IPS-11a (cell line): ENCODE data around the gene ZBTB12.
"Not testable (repeated sequence)": the region's sequence is repeated elsewhere in the genome, so short reads cannot be mapped to it uniquely, and the experiment has no call there.

Source experiments
- H3K4me3 ChIP-seq: one replicate; pipeline ENCODE4 v1.5.1; 2013; ENCODE audit warnings: low read depth, low read length, control low read depth

Gene ZBTB12

DNA sequence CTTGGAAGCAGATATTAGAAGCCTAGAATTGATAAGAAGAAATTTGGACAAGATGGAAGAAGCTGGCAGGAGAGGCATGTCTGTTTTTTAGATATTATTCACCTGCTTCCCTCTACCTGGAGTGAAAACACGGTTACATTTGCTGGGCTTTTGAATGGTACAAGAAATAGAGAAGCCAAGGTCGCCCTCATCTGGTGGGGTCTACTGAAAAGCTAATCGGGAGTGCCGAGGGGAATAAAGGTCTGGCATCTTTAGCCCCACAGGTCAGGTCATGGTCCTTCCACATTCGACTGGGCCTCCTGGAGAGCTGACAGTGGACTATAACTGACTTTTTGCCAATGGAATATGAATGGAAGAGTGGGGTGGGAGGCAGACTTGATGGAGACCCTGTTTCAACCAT lies 21.1 kb upstream of the ZBTB12 start:
- no peak overlapping the region for H3K4me3 ChIP-seq

DNA sequence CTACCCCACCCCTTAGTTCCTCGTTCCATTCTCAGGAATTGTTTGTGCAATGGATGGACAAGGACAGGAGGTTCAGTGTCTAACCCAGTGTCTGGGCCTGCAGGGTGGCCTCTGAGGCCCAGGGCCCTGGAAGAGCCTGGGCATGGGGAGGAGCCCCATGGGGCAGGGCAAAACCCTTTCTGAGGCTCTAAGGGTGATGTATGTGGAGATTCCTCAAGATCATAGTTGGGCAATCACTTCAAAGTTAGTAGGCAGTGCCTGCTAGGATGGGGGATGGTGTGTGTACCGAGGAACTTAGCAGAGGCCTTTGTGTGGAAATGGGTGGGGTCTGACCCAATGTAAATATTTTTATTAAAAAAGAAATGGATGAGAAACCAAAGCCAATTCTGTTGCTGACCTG lies 18.9 kb upstream of the ZBTB12 start:
- H3K4me3 ChIP-seq, result no peak overlapping the region

DNA sequence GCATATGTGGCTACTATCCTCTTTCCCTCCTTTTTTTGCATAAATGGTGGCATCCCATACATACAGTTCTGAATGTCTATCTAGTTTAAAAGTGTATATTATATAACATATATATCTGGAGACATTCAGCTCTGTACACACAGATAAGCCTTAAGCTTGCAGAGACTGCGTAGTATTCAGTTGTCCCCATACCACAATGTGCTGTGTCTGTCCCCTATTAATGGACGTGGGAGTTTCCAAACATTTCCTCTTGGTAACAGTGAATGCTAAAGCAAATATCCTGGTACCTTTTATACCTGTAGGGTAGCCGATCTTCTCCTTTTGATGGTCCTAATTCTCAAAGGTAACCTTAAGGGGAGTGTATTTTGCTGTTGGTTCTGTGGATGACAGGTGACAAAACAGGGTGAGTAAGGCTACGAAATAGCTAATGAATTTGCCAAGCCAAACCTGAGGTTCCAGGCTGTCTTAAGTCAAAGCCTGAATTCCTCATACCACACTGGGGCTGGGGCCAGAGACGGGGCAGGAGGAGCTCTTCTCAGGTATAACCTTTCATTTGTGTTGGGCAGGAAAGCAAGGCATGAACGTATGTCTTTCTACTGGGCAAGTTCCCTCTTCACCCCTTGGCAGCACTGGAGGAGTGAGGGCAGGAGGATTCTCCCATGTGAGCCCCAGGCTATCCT lies 17.9 kb upstream of the ZBTB12 start:
- no peak overlapping the region for H3K4me3 ChIP-seq

DNA sequence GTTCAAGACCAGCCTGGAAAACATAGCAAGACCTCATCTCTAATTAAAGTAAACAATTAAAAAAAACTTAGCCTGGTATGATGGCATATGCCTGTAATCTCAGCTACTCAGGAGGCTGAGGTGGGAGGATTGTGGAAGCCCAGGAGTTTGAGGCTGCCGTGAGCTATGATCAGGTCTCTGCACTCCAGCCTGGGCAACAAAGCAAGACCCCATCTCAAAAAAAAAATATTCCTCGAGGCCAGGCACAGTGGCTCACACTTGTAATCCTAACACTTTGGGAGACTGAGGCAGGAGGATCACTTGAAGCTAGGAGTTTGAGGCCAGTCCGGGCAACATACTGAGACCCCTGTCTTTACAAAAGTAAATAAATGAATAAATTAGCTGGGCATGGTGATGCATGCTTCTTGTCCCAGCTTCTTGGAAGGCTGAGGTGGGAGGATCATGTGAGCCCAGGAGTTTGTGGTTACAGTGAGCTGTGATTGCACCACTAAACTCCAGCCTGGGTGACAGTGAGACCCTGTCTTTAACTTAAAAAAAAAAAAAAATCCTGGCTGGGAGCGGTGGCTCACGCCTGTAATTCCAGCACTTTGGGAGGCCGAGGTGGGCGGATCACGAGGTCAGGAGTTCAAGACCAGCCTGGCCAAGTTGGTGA lies 16.3 kb upstream of the ZBTB12 start:
- no peak overlapping the region for H3K4me3 ChIP-seq

DNA sequence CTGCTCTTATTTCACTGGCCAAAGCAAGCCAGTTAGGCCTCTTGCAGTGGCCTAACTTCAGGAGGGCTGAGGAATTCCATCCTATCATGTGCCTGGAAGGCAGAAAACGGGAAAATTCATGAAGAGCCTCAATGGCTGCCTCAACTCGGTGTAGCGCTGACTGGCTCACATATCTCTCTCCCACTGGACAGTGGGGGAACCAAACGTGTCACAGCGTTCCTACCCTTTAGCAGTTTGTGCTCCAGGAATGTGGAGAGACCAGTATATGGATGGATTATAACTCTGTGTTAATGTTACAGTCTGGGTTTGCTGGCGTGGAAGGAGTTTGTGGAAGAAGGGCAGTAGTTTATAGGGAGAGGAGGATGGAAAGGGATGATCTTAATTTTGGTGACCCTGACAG lies 13.9 kb upstream of the ZBTB12 start:
- no peak overlapping the region for H3K4me3 ChIP-seq

DNA sequence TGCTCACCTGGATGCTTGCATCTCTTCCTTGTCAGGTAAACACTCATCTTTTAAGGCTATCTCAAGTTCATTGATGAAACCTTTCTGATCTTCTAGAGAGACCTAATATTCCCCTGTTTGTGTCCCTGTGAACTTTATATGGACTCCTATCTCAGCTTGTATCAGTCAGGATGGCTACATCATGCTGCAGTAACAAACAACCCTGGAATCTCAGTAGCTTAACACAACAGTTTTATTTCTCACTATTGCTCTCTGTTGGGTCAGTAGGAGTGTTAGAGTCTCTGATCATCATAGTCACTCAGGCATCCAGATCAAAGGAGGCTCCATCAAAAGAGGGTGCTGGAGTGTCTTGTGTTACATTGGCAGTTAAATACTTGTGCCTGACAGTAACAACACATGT lies 13.5 kb upstream of the ZBTB12 start:
- no peak overlapping the region for H3K4me3 ChIP-seq

DNA sequence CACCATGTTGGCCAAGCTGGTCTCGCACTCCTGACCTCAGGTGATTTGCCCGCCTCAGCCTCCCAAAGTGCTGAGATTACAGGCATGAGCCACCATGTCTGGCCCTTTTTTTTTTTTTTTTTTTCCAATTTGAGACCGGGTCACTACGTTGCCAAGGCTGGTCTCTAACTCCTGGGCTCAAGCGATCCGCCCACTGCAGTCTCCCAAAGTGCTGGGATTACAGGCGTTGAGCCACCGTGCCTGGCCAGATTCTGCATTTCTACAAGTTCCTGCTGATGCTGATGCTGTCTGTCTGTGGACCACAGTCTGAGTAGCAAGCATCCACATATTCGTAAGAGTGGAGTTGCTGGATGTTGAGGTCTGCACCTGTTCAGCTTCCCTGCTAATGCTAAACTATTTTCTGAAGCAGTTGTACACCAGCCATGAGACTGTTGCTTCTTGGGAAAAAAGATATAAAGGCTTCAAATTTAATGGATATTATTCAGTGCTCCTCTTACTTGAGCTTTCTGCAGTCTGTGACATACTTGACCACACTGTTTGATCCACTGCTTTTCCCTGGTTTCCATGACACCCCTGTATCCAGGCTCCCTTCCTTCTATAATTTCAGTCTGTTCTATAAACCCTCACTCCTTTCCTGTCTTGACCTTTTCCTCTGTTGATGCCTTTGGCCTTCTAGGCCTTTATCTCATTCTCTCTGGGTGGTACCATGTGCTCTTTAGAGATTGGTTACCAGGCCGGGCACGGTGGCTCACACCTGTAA lies 10.1 kb upstream of the ZBTB12 start:
- H3K4me3 ChIP-seq, result no peak overlapping the region

DNA sequence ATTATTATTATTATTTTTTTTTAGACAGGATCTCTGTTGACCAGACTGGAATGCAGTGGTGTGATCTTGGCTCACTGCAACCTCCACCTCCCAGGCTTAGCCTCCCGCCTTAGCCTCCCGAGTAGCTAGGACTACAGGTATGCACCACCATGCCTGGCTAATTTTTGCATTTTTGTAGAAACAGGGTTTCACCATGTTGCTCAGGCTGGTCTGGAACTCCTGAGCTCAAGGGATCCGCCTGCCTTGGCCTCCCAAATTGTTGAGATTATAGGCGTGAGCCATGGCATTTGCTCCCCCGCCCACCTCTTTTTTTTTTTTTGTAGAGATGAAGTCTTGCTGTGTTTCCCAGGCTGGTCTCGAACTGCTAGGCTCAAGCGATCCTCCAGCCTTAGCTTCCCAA lies 7.4 kb upstream of the ZBTB12 start:
- not testable (repeated sequence) for H3K4me3 ChIP-seq

DNA sequence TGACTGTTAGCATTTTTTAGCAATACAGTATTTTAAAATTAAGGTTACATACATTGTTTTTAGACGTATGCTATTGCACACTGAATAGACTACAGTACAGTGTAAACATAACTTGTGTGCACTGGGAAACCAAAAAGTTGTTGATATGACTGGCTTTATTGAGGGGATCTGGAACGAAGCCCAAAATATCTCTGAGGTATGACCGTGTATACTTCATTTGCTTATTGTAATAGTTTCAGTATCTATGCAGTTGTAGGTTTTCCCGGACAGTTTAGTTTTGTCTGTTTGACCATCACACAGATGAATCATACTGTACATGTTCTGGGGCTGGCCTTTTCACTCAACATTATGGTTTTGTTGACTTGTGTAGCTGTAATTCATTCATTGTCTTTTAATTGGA lies 6.9 kb upstream of the ZBTB12 start:
- no peak overlapping the region for H3K4me3 ChIP-seq

DNA sequence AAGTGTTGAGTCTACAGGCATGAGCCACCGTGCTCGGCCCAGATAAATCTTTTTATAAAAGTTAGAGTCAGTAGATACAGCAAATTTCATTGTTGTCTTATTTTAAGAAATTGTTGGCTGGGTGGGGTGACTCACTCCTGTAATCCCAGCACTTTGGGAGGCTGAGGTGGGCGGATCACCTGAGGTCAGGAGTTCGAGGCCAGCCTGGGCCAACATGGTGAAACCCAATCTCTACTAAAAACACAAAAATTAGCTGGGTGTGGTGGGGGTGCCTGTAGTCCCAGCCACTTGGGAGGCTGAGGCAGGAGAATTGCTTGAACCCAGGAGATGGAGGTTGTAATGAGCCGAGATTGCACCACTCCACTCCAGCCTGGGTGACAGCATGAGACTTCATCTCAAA lies 6.4 kb upstream of the ZBTB12 start:
- H3K4me3 ChIP-seq, result not testable (repeated sequence)

DNA sequence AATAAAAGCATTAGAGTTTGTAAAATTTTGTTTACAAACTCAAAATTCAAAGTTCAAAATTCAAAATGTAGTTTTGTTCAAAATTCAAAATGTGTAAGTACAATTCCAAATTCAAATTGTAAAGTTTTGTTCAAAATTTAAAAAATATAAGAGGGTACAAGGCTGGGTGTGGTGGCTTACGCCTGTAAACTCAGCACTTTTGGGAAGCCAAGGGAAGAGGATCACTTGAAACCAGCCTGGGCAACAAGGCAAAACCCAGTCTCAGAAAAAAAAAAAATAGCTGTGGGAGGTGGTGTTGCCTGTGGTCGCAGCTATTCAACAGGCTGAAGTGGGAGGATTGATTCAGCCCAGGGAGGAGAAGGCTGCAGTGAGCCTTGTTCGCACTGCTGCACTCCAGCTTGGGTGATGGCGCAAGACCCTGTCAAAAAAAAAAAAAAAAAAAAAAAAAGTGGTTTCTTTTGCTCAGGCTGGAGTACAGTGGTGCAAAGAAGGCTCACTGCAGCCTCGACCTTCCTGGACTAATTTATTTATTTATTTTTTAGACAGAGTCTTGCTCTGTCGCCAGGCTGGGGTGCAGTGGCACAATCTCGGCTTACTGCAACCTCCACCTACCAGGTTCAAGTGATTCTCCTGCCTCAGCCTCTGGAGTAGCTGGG lies 5.4 kb upstream of the ZBTB12 start:
- H3K4me3 ChIP-seq, result no peak overlapping the region

DNA sequence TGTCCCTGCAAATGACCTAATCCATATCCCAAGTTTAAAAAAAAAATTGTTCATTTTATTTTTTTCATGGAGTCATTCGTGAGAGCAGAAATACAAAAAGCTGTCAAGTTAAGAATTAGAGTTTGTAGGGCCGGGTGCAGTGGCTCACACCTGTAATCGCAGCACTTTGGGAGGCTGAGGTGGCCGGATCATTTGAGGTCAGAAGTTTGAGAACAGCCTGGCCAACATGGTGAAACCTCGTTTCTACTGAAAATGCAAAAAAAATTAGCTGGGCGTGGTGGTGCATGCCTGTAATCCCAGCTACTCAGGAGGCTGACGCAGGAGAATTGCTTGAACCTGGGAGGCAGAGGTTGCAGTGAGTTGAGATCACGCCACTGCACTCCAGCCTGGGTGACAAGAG lies 4.8 kb upstream of the ZBTB12 start:
- H3K4me3 ChIP-seq, result not testable (repeated sequence)

DNA sequence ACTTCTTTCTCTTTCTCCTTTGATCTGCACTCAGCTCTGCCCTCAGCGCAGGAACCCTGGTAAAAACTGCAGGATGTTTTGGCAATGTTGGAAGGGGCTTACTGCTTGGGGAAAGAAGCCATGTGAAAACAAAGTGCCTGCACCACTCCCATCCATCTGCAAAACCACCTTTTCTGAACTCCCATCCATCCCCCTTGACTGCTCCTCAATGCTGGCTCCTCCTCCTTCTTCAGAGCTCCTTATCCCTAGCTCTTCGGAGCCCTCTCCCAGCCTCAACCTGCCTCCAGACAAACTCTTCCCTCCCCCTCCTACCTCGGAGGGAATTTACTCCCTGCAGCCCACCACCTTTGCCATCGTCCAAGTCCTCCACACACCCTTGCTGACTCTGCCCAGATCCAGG lies 4.2 kb upstream of the ZBTB12 start:
- no peak overlapping the region for H3K4me3 ChIP-seq

DNA sequence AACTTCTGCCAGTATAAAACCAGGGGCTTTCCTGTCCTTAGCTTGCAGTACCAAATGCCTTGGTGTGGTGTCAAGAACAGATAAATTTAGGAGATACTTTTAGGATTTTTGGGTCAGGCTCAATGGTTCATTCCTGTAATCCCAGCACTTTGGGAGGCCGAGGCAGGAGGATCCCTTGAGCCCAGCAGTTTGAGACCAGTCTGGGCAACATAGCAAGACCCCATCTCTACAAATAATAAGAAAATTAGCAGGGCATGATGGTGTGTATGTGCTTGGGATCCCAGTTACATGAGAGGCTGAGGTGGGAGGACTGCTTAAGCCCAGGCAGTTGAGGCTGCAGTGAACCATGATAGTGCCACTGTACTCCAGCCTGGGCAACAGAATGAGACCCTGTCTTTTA lies 3.2 kb upstream of the ZBTB12 start:
- no peak overlapping the region for H3K4me3 ChIP-seq

DNA sequence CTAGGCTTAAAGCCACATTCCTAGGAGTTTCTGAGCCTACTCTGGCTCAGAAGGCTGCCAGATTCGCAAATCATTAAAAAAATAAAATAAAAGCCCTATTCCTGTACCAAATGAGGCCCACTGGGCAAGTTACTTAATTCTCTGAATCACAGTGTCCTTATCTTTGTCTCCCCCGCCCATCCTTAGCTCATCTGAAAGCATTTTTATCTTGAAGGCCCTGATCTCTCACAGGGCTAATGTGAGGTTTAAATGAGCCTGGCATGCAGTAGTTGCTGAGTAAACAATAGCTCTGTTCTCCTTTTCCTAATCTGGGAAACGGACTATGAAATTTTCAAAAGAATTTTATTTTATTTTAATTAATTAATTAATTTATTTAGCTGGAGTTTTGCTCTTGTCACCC lies 2.1 kb upstream of the ZBTB12 start:
- H3K4me3 ChIP-seq, result no peak overlapping the region

DNA sequence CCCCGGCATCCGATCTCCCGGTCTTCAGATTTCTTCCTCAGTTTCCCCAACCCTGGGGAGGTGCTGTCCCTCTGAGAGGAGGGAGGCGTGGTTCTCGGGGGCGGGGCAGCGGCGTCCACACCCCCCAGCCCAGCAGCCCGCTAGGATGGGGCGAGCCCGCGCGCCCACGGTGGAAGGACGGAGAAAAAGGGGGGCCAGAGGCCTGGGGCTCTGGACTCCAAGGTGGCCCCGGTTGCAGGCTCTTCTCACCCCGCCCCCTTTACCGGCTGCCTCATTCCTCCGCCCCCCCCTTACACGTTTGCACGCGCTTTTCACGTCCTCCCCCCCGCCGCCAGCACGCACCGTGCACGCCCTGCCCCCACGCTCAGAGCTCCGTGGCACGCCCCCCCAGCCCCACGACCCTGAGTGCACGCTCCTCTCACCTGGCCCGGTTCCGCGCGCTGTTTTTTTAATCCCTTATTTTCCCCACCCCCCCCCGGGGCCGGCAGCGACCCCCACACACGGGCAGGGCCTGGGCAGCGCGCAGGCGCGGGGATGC lies 402 bp downstream of the ZBTB12 start:
- peak overlapping the region; percentile 45 for H3K4me3 ChIP-seq

DNA sequence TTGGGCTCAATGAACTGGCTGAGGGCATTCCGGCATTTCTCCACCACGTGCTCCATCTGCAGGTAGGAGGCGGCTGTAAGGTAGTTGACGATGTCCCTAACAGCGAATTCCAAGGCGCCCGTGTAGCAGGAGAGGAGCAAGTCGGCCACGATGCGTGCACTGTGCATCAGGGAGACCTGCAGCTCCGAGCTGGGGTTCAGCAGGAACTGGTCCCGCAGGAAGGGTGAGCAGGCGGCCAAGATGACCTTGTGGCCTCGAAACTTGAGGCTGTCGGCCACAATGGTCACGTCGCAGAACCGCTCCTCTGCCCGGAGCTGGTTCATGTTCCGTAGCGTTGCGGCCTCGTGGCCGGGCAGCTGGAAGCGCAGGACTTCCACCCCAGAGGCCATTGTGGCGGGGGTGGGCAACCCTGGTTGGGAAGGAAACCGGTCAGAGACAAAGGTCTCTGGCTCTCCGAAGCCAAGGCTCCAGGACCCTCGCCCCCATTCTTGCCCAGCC lies 920 bp downstream of the ZBTB12 start:
- no peak overlapping the region for H3K4me3 ChIP-seq

DNA sequence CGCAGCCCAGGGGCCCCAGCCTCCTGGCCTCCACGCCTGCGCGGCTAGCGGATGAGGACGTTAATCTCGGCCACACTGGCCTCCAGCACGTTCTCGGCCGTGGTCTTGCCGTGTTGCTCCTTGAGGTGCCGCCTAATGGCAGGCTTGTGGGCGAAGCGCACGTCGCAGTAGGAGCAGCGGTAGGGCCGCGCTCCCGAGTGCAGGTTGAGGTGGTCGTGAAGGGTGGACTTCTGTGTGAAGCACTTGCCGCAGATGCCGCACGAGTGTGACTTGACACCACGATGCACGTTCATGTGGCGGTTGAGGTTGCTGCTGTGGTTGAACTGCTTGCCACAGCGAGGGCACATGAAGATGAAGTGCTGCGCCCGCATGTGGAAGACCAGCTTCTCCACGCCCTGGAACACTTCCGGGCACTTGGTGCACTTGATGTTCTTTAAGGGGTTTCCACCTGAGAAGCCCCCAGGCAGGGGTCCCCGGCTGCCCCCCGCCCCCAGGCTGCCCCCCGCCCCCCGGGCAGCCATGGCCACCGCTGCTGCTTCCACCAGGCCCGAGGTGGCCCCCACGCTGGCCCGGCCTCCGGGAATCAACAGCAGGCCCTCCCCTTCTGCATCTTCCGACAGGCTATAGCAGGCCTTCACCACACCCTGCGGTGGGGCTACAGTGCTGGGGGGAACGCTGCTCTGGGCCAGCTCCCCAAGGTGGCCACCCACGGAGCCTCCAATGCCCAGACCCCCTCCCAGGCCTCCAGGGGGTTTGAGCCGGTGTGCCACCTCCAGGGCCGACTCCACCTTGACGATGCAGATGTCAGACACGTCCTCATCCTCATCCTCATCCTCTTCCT lies 1.8 kb downstream of the ZBTB12 start:
- H3K4me3 ChIP-seq, result no peak overlapping the region

DNA sequence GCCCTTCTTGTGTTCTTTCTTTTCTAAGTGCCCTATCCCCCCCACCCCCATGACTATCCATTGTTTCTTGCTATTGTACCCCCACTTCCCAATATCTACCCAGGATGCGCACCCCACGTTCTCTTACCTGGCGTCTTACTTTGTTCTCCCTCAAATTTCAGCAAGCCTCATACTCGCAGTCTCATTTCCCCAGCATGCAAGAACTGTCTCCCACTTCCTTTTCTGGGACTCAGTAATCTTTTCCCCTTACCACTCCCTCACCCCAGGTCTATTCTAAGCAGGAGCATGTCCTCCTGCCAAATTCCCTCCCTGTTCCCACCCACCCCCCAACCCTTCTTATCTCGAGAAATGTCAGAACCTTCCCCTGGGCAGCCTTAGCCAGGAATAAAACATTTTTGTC lies 2.7 kb downstream of the ZBTB12 start:
- H3K4me3 ChIP-seq, result no peak overlapping the region

DNA sequence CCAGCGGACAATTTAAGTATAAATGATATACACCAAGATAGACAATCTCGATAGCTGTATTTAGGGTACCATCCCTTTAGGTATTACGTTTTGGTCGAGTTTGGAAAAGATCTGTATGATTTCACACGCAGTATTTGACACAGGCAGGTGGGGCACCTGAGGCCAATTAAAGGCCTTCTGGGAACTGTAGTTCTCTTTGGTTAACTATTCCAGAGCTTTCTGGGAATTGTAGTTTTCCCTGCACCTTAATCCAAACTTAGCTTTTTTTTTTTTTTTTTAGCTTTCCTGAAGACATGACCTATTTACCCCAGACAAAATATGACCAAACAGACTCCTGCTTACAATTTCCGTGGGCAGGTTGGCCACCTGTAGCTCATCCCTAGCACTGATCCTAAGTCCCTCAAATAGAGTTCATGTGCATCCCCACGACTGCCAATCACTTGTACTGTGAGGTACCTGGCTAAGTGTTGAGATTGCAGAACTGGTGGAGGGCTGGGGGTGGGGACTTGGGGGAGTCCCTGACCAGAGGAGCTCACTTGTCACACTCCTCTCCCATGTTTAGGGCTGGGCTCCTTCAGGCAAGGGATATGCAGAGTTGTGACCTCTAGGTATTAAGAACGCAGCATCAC lies 3.4 kb downstream of the ZBTB12 start:
- H3K4me3 ChIP-seq, result peak overlapping the region; percentile 89
